SK-N-SH (cell line): ENCODE data around the gene ZNF444.

Source experiments
- CTCF ChIP-seq: fragments of 200-600 bp; sonication (generic); IDR thresholded peaks from 2 replicates; pipeline ENCODE4 v1.6.1; 2017; ENCODE audit warnings: antibody characterized with exemption, mild to moderate bottlenecking, moderate library complexity
- RFX5 ChIP-seq: IDR thresholded peaks from 2 replicates; pipeline ENCODE4 v1.6.1; 2012; ENCODE audit warnings: mild to moderate bottlenecking, improper control_type of control experiment, low read length

- no peak for TF ChIP-seq CTCF
- no peak for TF ChIP-seq RFX5
These were observed 23.7 kb upstream of the ZNF444 start for GRCh38 chr19:56117376-56117884.
